Upper lobe of left lung (tissue), 4 donors: ENCODE measurements around the gene CC2D1B.

Experiments
- CTCF ChIP-seq, 6 experiments: fragments of 450-650 bp in 4 of 6; fragments of 200-600 bp in 2 of 6; sonication (generic) in 2 of 6; IDR thresholded peaks; one replicate each; pipeline ENCODE4 v1.5.1; 2016 to 2019; ENCODE audit warnings: antibody characterized with exemption in 6 of 6
- POLR2A ChIP-seq, 4 donors: fragments of 450-650 bp; IDR thresholded peaks; one replicate each; pipeline ENCODE4 v1.5.1; 2016 to 2017; ENCODE audit warnings: antibody characterized with exemption in 4 of 4, mild to moderate bottlenecking in 2 of 4
- POLR2AphosphoS5 ChIP-seq, 2 donors: sonication (generic); formaldehyde crosslinking; IDR thresholded peaks; one replicate each; pipeline ENCODE4 v1.5.1; 2017; ENCODE audit warnings: antibody characterized with exemption in 2 of 2

GRCh38 chr1:52358851-52359497 is 7.0 kb downstream of the CC2D1B start:
- no peak for TF ChIP-seq CTCF (IDR thresholded peaks at IDR 0.05)
- TF ChIP-seq POLR2AphosphoS5 (IDR thresholded peaks at IDR 0.05), result no peak
- no peak for TF ChIP-seq POLR2A (IDR thresholded peaks at IDR 0.05)
